ENCODE data around the gene NOTCH2. TPM values are rescaled to one million over a fixed set of nuclear protein-coding genes. Genes with fewer than 3 reads are reported as not detected.

NOTCH2 gene
- total RNA-seq, 1 experiment from 2014 or later = 106 TPM

- Histone ChIP-seq H3K4me1 (replicated peaks; ENCODE audit: insufficient read depth) (no peaks in the 10 kb centered on the region), H3K9me2 (ENCODE audit: insufficient read depth) (no peaks in the 10 kb centered on the region), H3K79me2 (ENCODE audit: low read depth) (no peaks in the 10 kb centered on the region), H3K36me3 (ENCODE audit: low read depth) (no peaks in the 10 kb centered on the region), H3K27ac (no peak overlapping the region), H4K20me1 (ENCODE audit: insufficient read depth) (no peaks in the 10 kb centered on the region), H3K9me3 (ENCODE audit: insufficient read depth, low read depth) (no peaks in the 10 kb centered on the region), H2AFZ (no peak overlapping the region), H3K4me2 (no peak overlapping the region), H3F3A (ENCODE audit: insufficient read depth, low read depth) (no peaks in the 10 kb centered on the region), H3K4me3 (no peak overlapping the region), H3K27me3 (ENCODE audit: insufficient read depth, low read depth) (no peaks in the 10 kb centered on the region)
- DNase-seq = no peak
- CTCF ChIA-PET = no interaction called here
- no peak for TF ChIP-seq EZH2 (IDR thresholded peaks at IDR 0.05; ENCODE audit: low read depth)
- no peak for TF ChIP-seq CTCF (conservative IDR thresholded peaks at IDR 0.05)
- BruUV-seq (replicated peaks) = no TSS peak
- intact Hi-C loops (cut with micrococcal nuclease; ENCODE audit: unreplicated experiment) = no loop called here
- POLR2A ChIA-PET (ENCODE audit: unreplicated experiment) = no interaction called here
These were observed 166.6 kb downstream of the NOTCH2 start for GRCh38 chr1:119902775-119903442.

- Histone ChIP-seq H2AFZ (no peak overlapping the region), H3K79me2 (ENCODE audit: low read depth) (no peaks in the 10 kb centered on the region), H3K27ac (no peak overlapping the region), H3K4me1 (replicated peaks; ENCODE audit: insufficient read depth) (no peaks in the 10 kb centered on the region), H3K4me3 (no peak overlapping the region), H3K36me3 (ENCODE audit: low read depth) (no peaks in the 10 kb centered on the region), H3K9me2 (ENCODE audit: insufficient read depth) (no peaks in the 10 kb centered on the region), H3F3A (ENCODE audit: insufficient read depth, low read depth) (no peaks in the 10 kb centered on the region), H3K27me3 (ENCODE audit: insufficient read depth, low read depth) (no peaks in the 10 kb centered on the region), H3K9me3 (ENCODE audit: insufficient read depth, low read depth) (no peaks in the 10 kb centered on the region), H4K20me1 (ENCODE audit: insufficient read depth) (no peaks in the 10 kb centered on the region), H3K4me2 (no peak overlapping the region)
- DNase-seq = no peak
- BruUV-seq (replicated peaks) = no TSS peak
- ChIA-PET POLR2A (ENCODE audit: unreplicated experiment) (no interaction called here), CTCF (no interaction called here)
- intact Hi-C loops (cut with micrococcal nuclease; ENCODE audit: unreplicated experiment) = no loop called here
- TF ChIP-seq CTCF (conservative IDR thresholded peaks at IDR 0.05) = no peak
- TF ChIP-seq EZH2 (IDR thresholded peaks at IDR 0.05; ENCODE audit: low read depth) = no peak
These were observed 170.3 kb downstream of the NOTCH2 start for GRCh38 chr1:119898981-119899720.

- Histone ChIP-seq H3F3A (ENCODE audit: insufficient read depth, low read depth) (no peaks in the 10 kb centered on the region), H3K4me1 (replicated peaks; ENCODE audit: insufficient read depth) (no peaks in the 10 kb centered on the region), H3K9me2 (ENCODE audit: insufficient read depth) (no peaks in the 10 kb centered on the region), H3K27me3 (ENCODE audit: insufficient read depth, low read depth) (no peaks in the 10 kb centered on the region), H4K20me1 (ENCODE audit: insufficient read depth) (no peaks in the 10 kb centered on the region), H3K4me3 (no peak overlapping the region), H3K36me3 (ENCODE audit: low read depth) (no peaks in the 10 kb centered on the region), H3K9me3 (ENCODE audit: insufficient read depth, low read depth) (no peaks in the 10 kb centered on the region), H3K4me2 (no peak overlapping the region), H3K27ac (no peak overlapping the region), H3K79me2 (ENCODE audit: low read depth) (no peaks in the 10 kb centered on the region), H2AFZ (no peak overlapping the region)
- TF ChIP-seq CTCF (conservative IDR thresholded peaks at IDR 0.05) (no peak), EZH2 (IDR thresholded peaks at IDR 0.05; ENCODE audit: low read depth) (no peak)
- no peak for DNase-seq
- intact Hi-C loops (cut with micrococcal nuclease; ENCODE audit: unreplicated experiment) = no loop called here
- no TSS peak for BruUV-seq (replicated peaks)
- POLR2A ChIA-PET (ENCODE audit: unreplicated experiment) = no interaction called here
- CTCF ChIA-PET = no interaction called here
These were observed 170.9 kb downstream of the NOTCH2 start for GRCh38 chr1:119898530-119898929.

All from PC-9 (cell line).